Measurements from ENCODE around the gene FXYD1. TPM values are rescaled to one million over a fixed set of nuclear protein-coding genes. Genes with fewer than 3 reads are reported as not detected.

Gene FXYD1
- total RNA-seq, 1 donor from 2014 or later = 0.52 TPM

DNA sequence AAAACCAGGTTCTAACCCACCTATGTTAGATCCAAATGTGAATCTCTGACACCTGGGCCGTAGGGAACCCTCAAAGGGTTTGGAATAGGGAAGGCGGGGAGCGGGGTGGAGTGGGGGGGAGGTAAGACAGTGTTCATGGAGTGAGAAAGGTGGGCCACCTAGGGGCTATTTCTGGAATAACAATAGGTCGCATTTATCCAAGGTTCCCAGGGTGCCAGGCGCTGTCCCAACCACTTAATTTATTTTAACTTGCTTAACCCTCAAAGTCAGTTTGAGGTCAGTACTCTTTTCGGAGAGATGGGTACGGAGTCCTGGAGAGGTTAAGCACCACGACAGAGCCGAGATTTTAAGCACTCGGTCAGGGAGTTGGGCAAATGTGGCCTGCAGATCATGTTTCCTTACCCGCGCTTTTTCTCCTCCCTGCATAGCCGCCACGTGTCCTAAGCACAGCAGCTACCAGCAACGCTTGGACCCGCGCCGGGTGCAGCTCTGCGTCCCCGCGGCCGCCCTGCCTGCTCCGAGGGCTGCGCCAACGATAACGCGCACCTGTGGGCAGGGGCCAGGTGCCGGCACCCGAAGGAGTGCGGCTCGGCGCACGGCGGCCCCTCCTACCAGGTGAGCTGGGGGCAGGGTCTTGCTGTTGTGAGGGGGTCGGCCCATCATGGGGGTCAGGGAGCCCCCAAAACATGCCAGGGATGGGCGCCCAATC, 48.0 kb upstream of the FXYD1 start:
- Histone ChIP-seq H3K4me2 (ENCODE audit: low read length) (peak overlapping the region; percentile 77), H3K9ac (ENCODE audit: low read length) (no peak overlapping the region), H3K27ac (ENCODE audit: low read depth, low read length) (no peak overlapping the region), H2AFZ (ENCODE audit: low read depth, low read length) (peak overlapping the region; percentile 80), H4K20me1 (ENCODE audit: insufficient read depth, low read length) (no peaks in the 10 kb centered on the region), H3K36me3 (ENCODE audit: insufficient read depth, low read length) (no peaks in the 10 kb centered on the region), H3K9me3 (ENCODE audit: insufficient read depth, low read depth, low read length) (no peaks in the 10 kb centered on the region), H3K4me3 (ENCODE audit: insufficient read depth, low read depth, low read length) (no peak overlapping the region), H3K4me1 (ENCODE audit: insufficient read depth, low read length) (peaks cover 17% of the 10 kb centered on the region), H3K27me3 (ENCODE audit: insufficient read depth, low read length) (no peaks in the 10 kb centered on the region), H3K79me2 (ENCODE audit: insufficient read depth, low read length) (no peaks in the 10 kb centered on the region)
- Mint-ChIP-seq H3K27me3 (ENCODE audit: low read depth, unreplicated experiment) (peaks cover 9% of the 10 kb centered on the region), H3K4me3 (ENCODE audit: unreplicated experiment) (no peak overlapping the region), H3K4me1 (ENCODE audit: low read depth, unreplicated experiment) (peaks cover 5% of the 10 kb centered on the region), H3K9me3 (ENCODE audit: unreplicated experiment) (no peaks in the 10 kb centered on the region), H3K36me3 (ENCODE audit: low read depth, unreplicated experiment) (no peaks in the 10 kb centered on the region), H3K27ac (ENCODE audit: unreplicated experiment) (no peak overlapping the region)
- DNase-seq (ENCODE audit: low read depth) = peak; percentile 28
- TF ChIP-seq, protein P1, sequence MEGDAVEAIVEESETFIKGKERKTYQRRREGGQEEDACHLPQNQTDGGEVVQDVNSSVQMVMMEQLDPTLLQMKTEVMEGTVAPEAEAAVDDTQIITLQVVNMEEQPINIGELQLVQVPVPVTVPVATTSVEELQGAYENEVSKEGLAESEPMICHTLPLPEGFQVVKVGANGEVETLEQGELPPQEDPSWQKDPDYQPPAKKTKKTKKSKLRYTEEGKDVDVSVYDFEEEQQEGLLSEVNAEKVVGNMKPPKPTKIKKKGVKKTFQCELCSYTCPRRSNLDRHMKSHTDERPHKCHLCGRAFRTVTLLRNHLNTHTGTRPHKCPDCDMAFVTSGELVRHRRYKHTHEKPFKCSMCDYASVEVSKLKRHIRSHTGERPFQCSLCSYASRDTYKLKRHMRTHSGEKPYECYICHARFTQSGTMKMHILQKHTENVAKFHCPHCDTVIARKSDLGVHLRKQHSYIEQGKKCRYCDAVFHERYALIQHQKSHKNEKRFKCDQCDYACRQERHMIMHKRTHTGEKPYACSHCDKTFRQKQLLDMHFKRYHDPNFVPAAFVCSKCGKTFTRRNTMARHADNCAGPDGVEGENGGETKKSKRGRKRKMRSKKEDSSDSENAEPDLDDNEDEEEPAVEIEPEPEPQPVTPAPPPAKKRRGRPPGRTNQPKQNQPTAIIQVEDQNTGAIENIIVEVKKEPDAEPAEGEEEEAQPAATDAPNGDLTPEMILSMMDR (IDR thresholded peaks at IDR 0.05; ENCODE audit: insufficient read depth, low read depth, low read length) = peak; percentile 33
- no peak for TF ChIP-seq EZH2 (IDR thresholded peaks at IDR 0.05; ENCODE audit: insufficient read depth, low read length)
- peak; percentile 43 for FAIRE-seq

DNA sequence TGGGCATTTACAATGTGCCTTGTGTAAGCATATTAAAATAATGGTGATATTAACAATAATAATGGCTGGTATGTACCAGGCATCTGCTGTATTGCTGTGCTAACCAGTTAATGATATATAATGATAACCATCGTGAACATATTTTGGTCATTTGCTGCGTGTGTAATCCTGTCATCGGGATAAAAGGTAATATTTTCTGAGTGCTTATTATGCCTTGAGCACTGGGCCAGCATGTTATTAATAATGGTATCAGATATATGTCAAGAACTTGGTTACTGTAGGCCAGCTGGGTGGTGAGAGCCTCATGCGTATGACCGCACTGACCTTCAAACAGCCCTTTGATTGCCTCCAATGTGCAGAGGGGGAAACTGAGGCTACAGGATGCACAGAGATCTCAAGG, 45.2 kb upstream of the FXYD1 start:
- Mint-ChIP-seq H3K36me3 (ENCODE audit: low read depth, unreplicated experiment) (no peaks in the 10 kb centered on the region), H3K27ac (ENCODE audit: unreplicated experiment) (no peak overlapping the region), H3K9me3 (ENCODE audit: unreplicated experiment) (no peaks in the 10 kb centered on the region), H3K4me3 (ENCODE audit: unreplicated experiment) (no peak overlapping the region), H3K27me3 (ENCODE audit: low read depth, unreplicated experiment) (peaks cover 14% of the 10 kb centered on the region), H3K4me1 (ENCODE audit: low read depth, unreplicated experiment) (peaks cover 4% of the 10 kb centered on the region)
- no peak overlapping the region for H3K27ac ChIP-seq (ENCODE audit: low read depth, low read length)
- TF ChIP-seq, protein P1 (IDR thresholded peaks at IDR 0.05; ENCODE audit: insufficient read depth, low read depth, low read length) = no peak
- no peak for TF ChIP-seq EZH2 (IDR thresholded peaks at IDR 0.05; ENCODE audit: insufficient read depth, low read length)
- peaks cover 12% of the 10 kb centered on the region for H3K4me1 ChIP-seq (ENCODE audit: insufficient read depth, low read length)
- no peaks in the 10 kb centered on the region for H4K20me1 ChIP-seq (ENCODE audit: insufficient read depth, low read length)
- H3K9me3 ChIP-seq (ENCODE audit: insufficient read depth, low read depth, low read length) = no peaks in the 10 kb centered on the region
- no peak overlapping the region for H3K4me2 ChIP-seq (ENCODE audit: low read length)
- no peak for FAIRE-seq
- H2AFZ ChIP-seq (ENCODE audit: low read depth, low read length) = no peak overlapping the region
- no peak for DNase-seq (ENCODE audit: low read depth)
- no peak overlapping the region for H3K9ac ChIP-seq (ENCODE audit: low read length)
- no peaks in the 10 kb centered on the region for H3K36me3 ChIP-seq (ENCODE audit: insufficient read depth, low read length)
- H3K27me3 ChIP-seq (ENCODE audit: insufficient read depth, low read length) = no peaks in the 10 kb centered on the region
- no peak overlapping the region for H3K4me3 ChIP-seq (ENCODE audit: insufficient read depth, low read depth, low read length)
- no peaks in the 10 kb centered on the region for H3K79me2 ChIP-seq (ENCODE audit: insufficient read depth, low read length)

DNA sequence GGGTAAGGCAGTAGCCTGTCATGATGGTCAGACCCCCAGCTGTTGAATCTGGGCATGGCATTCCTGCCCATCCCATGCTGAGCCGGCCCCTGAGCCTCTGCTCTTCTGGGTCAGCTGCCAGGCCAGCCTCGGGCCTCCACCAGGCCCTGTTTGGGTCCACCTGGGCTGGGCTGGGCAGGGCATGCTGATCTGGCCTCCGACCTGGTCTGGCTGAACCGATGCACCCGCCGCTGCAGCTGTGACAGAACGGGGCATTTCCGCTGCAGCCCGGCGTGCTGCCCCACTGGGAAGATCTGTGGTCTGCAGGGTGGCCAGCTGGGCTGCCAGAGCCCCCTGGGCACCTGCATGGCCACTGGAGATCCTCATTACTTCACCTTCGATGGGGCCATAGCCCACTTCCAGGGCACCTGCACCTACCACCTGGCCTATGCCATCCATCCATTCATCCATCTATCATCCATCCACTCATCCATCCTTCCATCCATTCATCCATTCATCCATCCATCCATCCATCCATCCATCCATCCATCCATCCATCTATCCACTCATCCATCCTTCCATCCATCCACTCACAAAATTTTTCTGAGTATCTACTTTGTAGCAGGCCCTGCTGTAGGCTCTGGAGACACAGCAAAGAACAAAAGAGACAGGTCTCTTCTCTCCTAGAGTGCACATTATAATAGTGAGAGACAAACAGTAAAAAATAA, 44.5 kb upstream of the FXYD1 start:
- H3K36me3 ChIP-seq (ENCODE audit: insufficient read depth, low read length) = no peaks in the 10 kb centered on the region
- DNase-seq (ENCODE audit: low read depth) = no peak
- H3K27me3 ChIP-seq (ENCODE audit: insufficient read depth, low read length) = no peaks in the 10 kb centered on the region
- H3K4me1 ChIP-seq (ENCODE audit: insufficient read depth, low read length) = peaks cover 6% of the 10 kb centered on the region
- H3K27ac ChIP-seq (ENCODE audit: low read depth, low read length) = no peak overlapping the region
- H3K79me2 ChIP-seq (ENCODE audit: insufficient read depth, low read length) = no peaks in the 10 kb centered on the region
- H2AFZ ChIP-seq (ENCODE audit: low read depth, low read length) = no peak overlapping the region
- FAIRE-seq = no peak
- no peaks in the 10 kb centered on the region for H3K9me3 Mint-ChIP-seq (ENCODE audit: unreplicated experiment)
- no peak overlapping the region for H3K9ac ChIP-seq (ENCODE audit: low read length)
- H3K4me2 ChIP-seq (ENCODE audit: low read length) = no peak overlapping the region
- no peaks in the 10 kb centered on the region for H3K4me1 Mint-ChIP-seq (ENCODE audit: low read depth, unreplicated experiment)
- H3K27ac Mint-ChIP-seq (ENCODE audit: unreplicated experiment) = no peak overlapping the region
- no peaks in the 10 kb centered on the region for H3K9me3 ChIP-seq (ENCODE audit: insufficient read depth, low read depth, low read length)
- H4K20me1 ChIP-seq (ENCODE audit: insufficient read depth, low read length) = no peaks in the 10 kb centered on the region
- peaks cover 14% of the 10 kb centered on the region for H3K27me3 Mint-ChIP-seq (ENCODE audit: low read depth, unreplicated experiment)
- no peak overlapping the region for H3K4me3 ChIP-seq (ENCODE audit: insufficient read depth, low read depth, low read length)
- H3K36me3 Mint-ChIP-seq (ENCODE audit: low read depth, unreplicated experiment) = no peaks in the 10 kb centered on the region
- H3K4me3 Mint-ChIP-seq (ENCODE audit: unreplicated experiment) = no peak overlapping the region
- TF ChIP-seq EZH2 (IDR thresholded peaks at IDR 0.05; ENCODE audit: insufficient read depth, low read length) = no peak
- TF ChIP-seq, protein P1 (IDR thresholded peaks at IDR 0.05; ENCODE audit: insufficient read depth, low read depth, low read length) = no peak
